ENCODE data around the gene GIPC2.

GIPC2 gene

GRCh38 chr1:78168306-78168705 lies 122.5 kb downstream of the GIPC2 start:
- no peaks in the 10 kb centered on the region for H3K27me3 ChIP-seq (ENCODE audit: control insufficient read depth, low read length)
- no peaks in the 10 kb centered on the region for H3K36me3 ChIP-seq (ENCODE audit: control insufficient read depth, low read length)
- no peaks in the 10 kb centered on the region for H3K4me1 ChIP-seq (ENCODE audit: control insufficient read depth, low read length)
- TF ChIP-seq CTCF (IDR thresholded peaks at IDR 0.05; ENCODE audit: low read depth, low read length, poor library complexity, severe bottlenecking) (no peak), EZH2phosphoT487 (IDR thresholded peaks at IDR 0.05; ENCODE audit: borderline replicate concordance, low read length) (no peak)
- no peaks in the 10 kb centered on the region for H3K79me2 ChIP-seq (ENCODE audit: control insufficient read depth, low read length)
- H3F3A ChIP-seq (ENCODE audit: control insufficient read depth, insufficient read depth), result no peaks in the 10 kb centered on the region
- H3K4me3 ChIP-seq (ENCODE audit: low read length), result no peak overlapping the region
- H3K27ac ChIP-seq (ENCODE audit: low read depth, low read length), result no peak overlapping the region
- H4K20me1 ChIP-seq (ENCODE audit: control insufficient read depth, insufficient read depth, low read depth, low read length), result no peaks in the 10 kb centered on the region
- no peaks in the 10 kb centered on the region for H3K9me2 ChIP-seq (replicated peaks; ENCODE audit: control insufficient read depth, low read length)
- no peak overlapping the region for H3K4me2 ChIP-seq (ENCODE audit: low read length)
- H3K9me3 ChIP-seq (ENCODE audit: control insufficient read depth, insufficient read depth, low read length), result no peaks in the 10 kb centered on the region

- Histone ChIP-seq H3K4me2 (ENCODE audit: low read length) (no peak overlapping the region), H3K36me3 (ENCODE audit: control insufficient read depth, low read length) (no peaks in the 10 kb centered on the region), H3K9me2 (replicated peaks; ENCODE audit: control insufficient read depth, low read length) (no peaks in the 10 kb centered on the region), H4K20me1 (ENCODE audit: control insufficient read depth, insufficient read depth, low read depth, low read length) (no peaks in the 10 kb centered on the region), H3K4me1 (ENCODE audit: control insufficient read depth, low read length) (no peaks in the 10 kb centered on the region), H3K9me3 (ENCODE audit: control insufficient read depth, insufficient read depth, low read length) (no peaks in the 10 kb centered on the region), H3F3A (ENCODE audit: control insufficient read depth, insufficient read depth) (no peaks in the 10 kb centered on the region), H3K27me3 (ENCODE audit: control insufficient read depth, low read length) (no peaks in the 10 kb centered on the region), H3K4me3 (ENCODE audit: low read length) (no peak overlapping the region), H3K79me2 (ENCODE audit: control insufficient read depth, low read length) (no peaks in the 10 kb centered on the region), H3K27ac (ENCODE audit: low read depth, low read length) (no peak overlapping the region)
- TF ChIP-seq EZH2phosphoT487 (IDR thresholded peaks at IDR 0.05; ENCODE audit: borderline replicate concordance, low read length), result no peak
- no peak for TF ChIP-seq CTCF (IDR thresholded peaks at IDR 0.05; ENCODE audit: low read depth, low read length, poor library complexity, severe bottlenecking)
Measured at GRCh38 chr1:78170859-78171258, 125.1 kb downstream of the GIPC2 start.

DNA sequence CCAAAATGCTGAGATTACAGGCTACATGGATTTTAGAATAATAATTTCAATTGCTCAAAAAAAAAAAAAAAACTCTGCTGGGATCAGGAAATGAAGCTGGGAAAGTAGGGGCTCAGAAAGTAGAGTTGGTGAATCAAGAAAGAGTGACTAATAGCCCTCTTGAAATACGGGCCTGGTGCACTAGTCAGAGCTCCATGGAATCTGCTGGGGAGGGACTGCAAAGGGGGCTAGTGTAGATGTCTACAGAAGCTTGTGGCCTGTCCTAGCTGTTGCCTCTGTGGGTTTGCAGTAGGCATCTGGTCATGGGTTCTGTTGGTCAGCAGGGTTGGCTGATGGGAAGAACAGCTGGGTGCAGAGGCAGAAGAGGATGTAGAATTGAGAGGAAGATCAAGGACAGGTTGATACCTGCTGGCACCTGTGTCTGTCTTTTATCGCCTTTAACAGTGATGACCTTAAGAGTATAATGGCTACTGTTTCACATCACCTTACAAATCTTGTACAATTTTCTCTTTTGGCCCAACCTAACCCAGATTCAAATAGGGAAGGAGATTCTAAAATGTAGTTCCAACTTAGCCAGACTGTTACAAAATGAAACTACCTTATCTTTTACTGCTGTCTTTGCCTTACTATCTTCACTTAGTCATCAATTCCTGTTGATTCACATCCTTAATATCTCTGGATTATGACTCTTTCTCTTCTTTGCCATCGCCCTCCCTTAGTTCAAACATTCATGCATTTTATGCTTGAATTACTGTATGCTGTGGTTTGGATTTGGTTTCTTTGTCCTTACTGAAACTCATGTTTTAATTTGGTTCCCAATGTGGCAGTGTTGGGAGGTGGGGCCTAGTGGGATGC lies 126.2 kb downstream of the GIPC2 start:
- H3K4me3 ChIP-seq (ENCODE audit: low read length), result no peak overlapping the region
- H3K36me3 ChIP-seq (ENCODE audit: control insufficient read depth, low read length), result no peaks in the 10 kb centered on the region
- no peak for TF ChIP-seq CTCF (IDR thresholded peaks at IDR 0.05; ENCODE audit: low read depth, low read length, poor library complexity, severe bottlenecking)
- no peak for TF ChIP-seq EZH2phosphoT487 (IDR thresholded peaks at IDR 0.05; ENCODE audit: borderline replicate concordance, low read length)
- H3K27me3 ChIP-seq (ENCODE audit: control insufficient read depth, low read length), result no peaks in the 10 kb centered on the region
- no peaks in the 10 kb centered on the region for H3K79me2 ChIP-seq (ENCODE audit: control insufficient read depth, low read length)
- H3K4me2 ChIP-seq (ENCODE audit: low read length), result no peak overlapping the region
- H4K20me1 ChIP-seq (ENCODE audit: control insufficient read depth, insufficient read depth, low read depth, low read length), result no peaks in the 10 kb centered on the region
- H3K9me3 ChIP-seq (ENCODE audit: control insufficient read depth, insufficient read depth, low read length), result no peaks in the 10 kb centered on the region
- no peaks in the 10 kb centered on the region for H3K4me1 ChIP-seq (ENCODE audit: control insufficient read depth, low read length)
- no peak overlapping the region for H3K27ac ChIP-seq (ENCODE audit: low read depth, low read length)
- no peaks in the 10 kb centered on the region for H3F3A ChIP-seq (ENCODE audit: control insufficient read depth, insufficient read depth)
- no peaks in the 10 kb centered on the region for H3K9me2 ChIP-seq (replicated peaks; ENCODE audit: control insufficient read depth, low read length)
